HL-60 (cell line): Measurements from ENCODE around the gene SLC29A4.

Source experiments
- CTCF ChIP-seq: IDR thresholded peaks from one replicate; pipeline ENCODE4 v1.5.1; 2011; ENCODE audit warnings: low read length, control low read depth, inconsistent platforms; ENCODE audit not compliant: insufficient read depth
- GABPA ChIP-seq: IDR thresholded peaks from 2 replicates; pipeline ENCODE4 v1.6.1; 2012; ENCODE audit warnings: low read depth
- POLR2AphosphoS5 ChIP-seq: IDR thresholded peaks from 2 replicates; pipeline ENCODE4 v1.6.1; 2012; ENCODE audit warnings: low read depth
- SPI1 ChIP-seq: IDR thresholded peaks from 2 replicates; pipeline ENCODE4 v1.6.1; 2012; ENCODE audit warnings: low read depth, mild to moderate bottlenecking, borderline replicate concordance
- TF ChIP-seq, protein P1 (sequence below): IDR thresholded peaks from 2 replicates; pipeline ENCODE4 v1.6.1; 2012; ENCODE audit warnings: low read depth; ENCODE audit not compliant: insufficient replicate concordance

DNA sequence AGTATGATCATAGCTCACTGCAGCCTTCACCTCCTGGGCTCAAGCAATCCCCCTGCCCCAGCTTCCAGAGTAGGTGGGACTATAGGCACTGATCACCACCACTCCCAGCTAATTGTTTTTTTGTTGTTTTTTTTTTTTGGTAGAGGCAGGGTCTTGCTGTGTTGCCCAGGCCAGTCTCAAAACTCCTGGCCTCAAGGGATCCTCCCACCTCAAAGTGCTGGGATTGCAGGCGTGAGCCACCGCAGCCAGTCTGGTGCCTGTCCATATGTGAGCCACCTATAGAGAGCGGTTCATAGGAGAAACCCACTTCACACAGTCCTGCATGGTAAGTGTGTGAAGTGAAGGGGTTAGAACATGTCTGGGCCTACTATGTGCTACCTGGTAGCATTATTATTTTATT lies 47.5 kb downstream of the SLC29A4 start:
- no peak for TF ChIP-seq CTCF
- TF ChIP-seq, protein P1, sequence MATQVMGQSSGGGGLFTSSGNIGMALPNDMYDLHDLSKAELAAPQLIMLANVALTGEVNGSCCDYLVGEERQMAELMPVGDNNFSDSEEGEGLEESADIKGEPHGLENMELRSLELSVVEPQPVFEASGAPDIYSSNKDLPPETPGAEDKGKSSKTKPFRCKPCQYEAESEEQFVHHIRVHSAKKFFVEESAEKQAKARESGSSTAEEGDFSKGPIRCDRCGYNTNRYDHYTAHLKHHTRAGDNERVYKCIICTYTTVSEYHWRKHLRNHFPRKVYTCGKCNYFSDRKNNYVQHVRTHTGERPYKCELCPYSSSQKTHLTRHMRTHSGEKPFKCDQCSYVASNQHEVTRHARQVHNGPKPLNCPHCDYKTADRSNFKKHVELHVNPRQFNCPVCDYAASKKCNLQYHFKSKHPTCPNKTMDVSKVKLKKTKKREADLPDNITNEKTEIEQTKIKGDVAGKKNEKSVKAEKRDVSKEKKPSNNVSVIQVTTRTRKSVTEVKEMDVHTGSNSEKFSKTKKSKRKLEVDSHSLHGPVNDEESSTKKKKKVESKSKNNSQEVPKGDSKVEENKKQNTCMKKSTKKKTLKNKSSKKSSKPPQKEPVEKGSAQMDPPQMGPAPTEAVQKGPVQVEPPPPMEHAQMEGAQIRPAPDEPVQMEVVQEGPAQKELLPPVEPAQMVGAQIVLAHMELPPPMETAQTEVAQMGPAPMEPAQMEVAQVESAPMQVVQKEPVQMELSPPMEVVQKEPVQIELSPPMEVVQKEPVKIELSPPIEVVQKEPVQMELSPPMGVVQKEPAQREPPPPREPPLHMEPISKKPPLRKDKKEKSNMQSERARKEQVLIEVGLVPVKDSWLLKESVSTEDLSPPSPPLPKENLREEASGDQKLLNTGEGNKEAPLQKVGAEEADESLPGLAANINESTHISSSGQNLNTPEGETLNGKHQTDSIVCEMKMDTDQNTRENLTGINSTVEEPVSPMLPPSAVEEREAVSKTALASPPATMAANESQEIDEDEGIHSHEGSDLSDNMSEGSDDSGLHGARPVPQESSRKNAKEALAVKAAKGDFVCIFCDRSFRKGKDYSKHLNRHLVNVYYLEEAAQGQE, result no peak
- TF ChIP-seq POLR2AphosphoS5, result no peak
- no peak for TF ChIP-seq GABPA
- TF ChIP-seq SPI1, result no peak
